GM12878 (cell line): ENCODE measurements around the gene NPNT. TPM values are rescaled to one million over a fixed set of nuclear protein-coding genes. Genes with fewer than 3 reads are reported as not detected.

ENCODE experiments used
- ATAC-seq: fragments of 200-7000 bp; cut with Tn5 transposase; 3 replicates; pipeline ENCODE4 v1.9.1; 2020; ENCODE audit warnings: mild to moderate bottlenecking, moderate library complexity
- BruUV-seq: library from RNA; stranded (reverse); fragments of 400-500 nt; replicated peaks from 2 replicates; lab custom pipeline; 2021; lab: Mats Ljungman, UMichigan
- CTCF ChIA-PET: fragments of 300-600 bp; sonication (Branson Sonifier 250); formaldehyde crosslinking; extraction: SDS; loops from one replicate; lab custom pipeline; 2021; ENCODE audit warnings: inconsistent platforms; lab: Yijun Ruan, JAX
- POLR2A ChIA-PET: fragments of 350-600 bp; formaldehyde crosslinking; extraction: SDS; loops from one replicate; lab custom pipeline; 2021; ENCODE audit warnings: inconsistent platforms; lab: Charles Lee
- RAD21 ChIA-PET: fragments of 300-600 bp; sonication (Branson Sonifier 250); formaldehyde crosslinking; loops from one replicate; lab custom pipeline; 2023; ENCODE audit warnings: antibody characterized with exemption; ENCODE audit not compliant: unreplicated experiment; lab: Charles Lee
- SMC1A ChIA-PET: fragments of 300-600 bp; sonication (Branson Sonifier 250); formaldehyde crosslinking; loops from one replicate; lab custom pipeline; 2023; ENCODE audit not compliant: unreplicated experiment, uncharacterized antibody; lab: Charles Lee
- DNase-seq: peaks from one replicate; pipeline ENCODE4 v3.0.0-alpha.2; 2011; ENCODE audit warnings: low read depth, low spot score
- FAIRE-seq: peaks from 3 replicates; lab custom pipeline; 2011; peaks lifted over from hg19 to GRCh38; lab: Jason Lieb, UNC
- H2AFZ ChIP-seq: 2 replicates; pipeline ENCODE4 v1.6.0; 2011; ENCODE audit warnings: low read depth, low read length, control low read depth; ENCODE audit not compliant: control insufficient read depth
- H3K27ac ChIP-seq: 2 replicates; pipeline ENCODE4 v1.5.1; 2011; ENCODE audit warnings: control low read depth; ENCODE audit not compliant: control insufficient read depth, insufficient read depth
- H3K27me3 ChIP-seq, 2 experiments: replicated peaks in 1 of 2; 2 replicates each; pipeline versions ENCODE4 v1.6.0 to v1.6.1; 2011; ENCODE audit warnings: low read length in 1 of 2; ENCODE audit not compliant: control insufficient read depth in 2 of 2, insufficient read depth in 2 of 2
- H3K36me3 ChIP-seq, 2 experiments: 2 replicates each; pipeline ENCODE4 v1.5.1; 2011; ENCODE audit warnings: low read length in 1 of 2; ENCODE audit not compliant: control insufficient read depth in 2 of 2, insufficient read depth in 2 of 2
- H3K4me1 ChIP-seq: 2 replicates; pipeline ENCODE4 v1.6.1; 2011; ENCODE audit warnings: mild to moderate bottlenecking, low read length, moderate library complexity, mixed read lengths; ENCODE audit not compliant: control insufficient read depth, insufficient read depth
- H3K4me2 ChIP-seq: 2 replicates; pipeline ENCODE4 v1.6.0; 2011; ENCODE audit warnings: control low read depth; ENCODE audit not compliant: control insufficient read depth, insufficient read depth
- H3K4me3 ChIP-seq: fragments of 200-600 bp; sonication (generic); 2 replicates; pipeline ENCODE4 v1.5.1; 2016
- H3K79me2 ChIP-seq: 2 replicates; pipeline ENCODE4 v1.6.0; 2011; ENCODE audit warnings: low read length; ENCODE audit not compliant: control insufficient read depth, insufficient read depth
- H3K9ac ChIP-seq: 2 replicates; pipeline ENCODE4 v1.8.0; 2011; ENCODE audit warnings: low read length, control low read depth, mixed read lengths; ENCODE audit not compliant: control insufficient read depth, insufficient read depth
- H3K9me3 ChIP-seq: replicated peaks from 3 replicates; pipeline ENCODE4 v1.5.1; 2011; ENCODE audit warnings: mild to moderate bottlenecking, low read length; ENCODE audit not compliant: control insufficient read depth, insufficient read depth
- H4K20me1 ChIP-seq: 2 replicates; pipeline ENCODE4 v1.6.0; 2011; ENCODE audit not compliant: control insufficient read depth, insufficient read depth
- CEBPZ ChIP-seq: fragments of 150-350 bp; IDR thresholded peaks from 2 replicates; pipeline ENCODE4 v1.6.1; 2016; ENCODE audit warnings: low read depth, low read length
- ESRRA ChIP-seq: IDR thresholded peaks from 2 replicates; pipeline ENCODE4 v1.6.1; 2012; ENCODE audit warnings: mild to moderate bottlenecking, low read length, improper control_type of control experiment
- FOXK2 ChIP-seq: fragments of 450-650 bp; IDR thresholded peaks from 2 replicates; pipeline ENCODE4 v1.6.1; 2017; ENCODE audit warnings: mild to moderate bottlenecking, moderate library complexity
- POLR2A ChIP-seq: IDR thresholded peaks from 2 replicates; pipeline ENCODE4 v1.6.1; 2011; ENCODE audit warnings: low read depth, mild to moderate bottlenecking, low read length
- ZNF384 ChIP-seq: IDR thresholded peaks from 2 replicates; pipeline ENCODE4 v1.6.1; 2012; ENCODE audit warnings: low read depth, mild to moderate bottlenecking, low read length, improper control_type of control experiment, borderline replicate concordance
- ZNF687 ChIP-seq: fragments of 450-650 bp; IDR thresholded peaks from 2 replicates; pipeline ENCODE4 v1.6.1; 2017; ENCODE audit warnings: mild to moderate bottlenecking, moderate library complexity
- WGBS: methylation state at CpG from one replicate; pipeline ENCODE4 v1.1.6; 2016; ENCODE audit warnings: low lambda C conversion rate; ENCODE audit not compliant: insufficient replicate concordance, insufficient coverage; ENCODE audit errors: missing lambda C conversion rate; 5-methylcytosine and 5-hydroxymethylcytosine counted together
- in situ Hi-C: fragments of 300-500 bp; cut with MboI; formaldehyde crosslinking; loops from 9 replicates; pipeline ENCODE4 v1.14.3; 2018; ENCODE audit warnings: mixed read lengths
- intact Hi-C: fragments of 100-400 bp; cut with micrococcal nuclease; formaldehyde crosslinking; loops from one replicate; pipeline ENCODE4 v1.14.2; 2022; ENCODE audit not compliant: unreplicated experiment
- polyA plus RNA-seq, 11 experiments: library from polyadenylated mRNA; depleted of rRNA in 4 of 11; unstranded in 6 of 11; stranded (reverse) in 5 of 11; fragments of >200 nt; fragmentation: Nextera tagmentation in 4 of 11; fragmentation: Illumina TruSeq in 1 of 11; extraction: Ambion mirVana in 4 of 11; extraction: Trizol in 1 of 11; gene quantifications; 1 replicate in 1 of 11; 2 replicates in 10 of 11; pipeline versions ENCODE4 v1.2.1 to v1.2.3, GENCODE V29; 2011 to 2016; ENCODE audit warnings: inconsistent platforms in 2 of 11, missing spikeins in 2 of 11, low read depth in 1 of 11
- total RNA-seq, 4 experiments: library from RNA; depleted of rRNA in 3 of 4; stranded (reverse); fragments of >200 nt in 3 of 4; fragmentation: Illumina TruSeq in 1 of 4; extraction: Trizol in 1 of 4; gene quantifications; 2 replicates each; pipeline versions ENCODE4 v1.2.1 to v1.2.3, GENCODE V29; 2013 to 2021

NPNT gene
- total and polyA plus RNA-seq, 10 of the 15 experiments (the other 5 are each of a cell fraction or from before 2014, with no cell fraction given): 0.18 to 70.5 (median 54.1) TPM

- 77% methylated on average over 4 of the region's 4 CpGs for WGBS
- no peaks in the 10 kb centered on the region for H3K9me3 ChIP-seq
- H3K27me3 ChIP-seq: no peaks in the 10 kb centered on the region
- no peaks in the 10 kb centered on the region for H3K4me1 ChIP-seq
- in situ Hi-C loops: no loop called here
- intact Hi-C loops: no loop called here
- TF ChIP-seq CEBPZ (no peak), ESRRA (no peak), ZNF687 (no peak), ZNF384 (no peak), FOXK2 (no peak), POLR2A (no peak)
- TF ChIP-seq, all 136 proteins: peak for 0
- ChIA-PET CTCF (no interaction called here), SMC1A (no interaction called here), POLR2A (no interaction called here), RAD21 (no interaction called here)
- H3K4me2 ChIP-seq: no peak overlapping the region
- ATAC-seq: no peak
- no peak overlapping the region for H3K27ac ChIP-seq
- no peak for DNase-seq
- no peak overlapping the region for H2AFZ ChIP-seq
- no peaks in the 10 kb centered on the region for H4K20me1 ChIP-seq
- H3K79me2 ChIP-seq: no peaks in the 10 kb centered on the region
- no peak overlapping the region for H3K4me3 ChIP-seq
- BruUV-seq: no TSS peak
- no peaks in the 10 kb centered on the region for H3K36me3 ChIP-seq
- no peak for FAIRE-seq
- no peak overlapping the region for H3K9ac ChIP-seq
Measured at GRCh38 chr4:105957680-105958079, 62.4 kb downstream of the NPNT start.
